HG02840 (cell line): ENCODE data around the gene ADORA2A.

Experiments used
- ATAC-seq: cut with Tn5 transposase; IDR thresholded peaks from one replicate; pipeline ENCODE4 v1.9.1; 2021; ENCODE audit warnings: mild to moderate bottlenecking, moderate library complexity, moderate number of reproducible peaks; ENCODE audit not compliant: unreplicated experiment, low FRiP score

ADORA2A gene

DNA sequence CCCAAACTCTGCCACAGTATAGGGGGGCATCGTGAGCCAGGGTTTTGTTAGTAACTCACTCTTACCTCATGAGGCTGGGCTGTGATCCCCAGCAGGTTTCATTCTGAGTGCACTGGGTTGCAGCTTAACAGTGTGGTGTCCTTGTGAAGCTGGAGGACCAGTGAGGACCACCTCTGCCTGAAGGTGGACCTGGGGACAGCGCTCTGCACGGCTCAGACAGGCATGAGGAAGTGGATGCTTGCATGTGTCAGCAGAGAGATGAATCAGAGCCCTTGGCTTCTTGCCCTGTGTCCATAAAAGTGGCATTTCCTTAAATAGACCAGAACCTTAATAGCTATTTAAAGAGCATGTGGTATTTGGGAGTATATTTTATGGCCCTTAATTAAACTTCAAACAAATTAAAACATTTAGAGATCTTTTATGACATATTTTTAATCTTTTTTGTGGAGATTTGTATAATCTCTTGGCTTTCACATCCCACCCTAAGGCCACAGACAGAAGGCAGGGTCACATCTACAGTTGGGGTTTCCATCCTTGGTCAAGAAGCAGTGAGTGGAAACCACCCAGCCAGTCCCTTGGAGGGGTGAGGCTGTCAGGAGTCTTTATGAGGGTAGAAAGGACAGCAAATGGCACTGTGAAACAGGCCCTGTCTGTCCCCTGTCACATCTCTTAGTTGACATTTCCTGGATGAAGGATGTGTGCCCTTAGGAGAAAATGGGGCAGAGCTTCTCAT is 24.8 kb upstream of the ADORA2A start:
- no peak for ATAC-seq

DNA sequence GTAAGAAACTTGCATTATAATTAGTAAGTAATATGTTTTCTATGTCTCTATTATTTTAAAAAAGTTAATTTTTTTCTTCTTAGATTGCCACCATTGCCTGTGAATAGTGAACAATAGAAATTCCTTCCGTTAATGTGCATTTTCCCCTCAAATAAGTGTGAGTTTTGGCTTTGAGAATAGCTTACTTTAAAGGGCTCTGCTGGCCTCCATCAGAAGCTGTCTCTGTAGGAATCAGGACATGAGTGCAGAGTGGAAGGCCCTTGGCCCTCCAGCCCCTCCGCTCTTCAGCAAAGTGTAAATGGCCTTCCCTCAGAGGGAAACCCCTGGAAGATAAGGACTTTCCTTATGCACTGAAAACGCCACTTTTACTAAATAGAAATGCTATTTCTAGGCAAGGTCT is 24.1 kb upstream of the ADORA2A start:
- ATAC-seq = no peak

DNA sequence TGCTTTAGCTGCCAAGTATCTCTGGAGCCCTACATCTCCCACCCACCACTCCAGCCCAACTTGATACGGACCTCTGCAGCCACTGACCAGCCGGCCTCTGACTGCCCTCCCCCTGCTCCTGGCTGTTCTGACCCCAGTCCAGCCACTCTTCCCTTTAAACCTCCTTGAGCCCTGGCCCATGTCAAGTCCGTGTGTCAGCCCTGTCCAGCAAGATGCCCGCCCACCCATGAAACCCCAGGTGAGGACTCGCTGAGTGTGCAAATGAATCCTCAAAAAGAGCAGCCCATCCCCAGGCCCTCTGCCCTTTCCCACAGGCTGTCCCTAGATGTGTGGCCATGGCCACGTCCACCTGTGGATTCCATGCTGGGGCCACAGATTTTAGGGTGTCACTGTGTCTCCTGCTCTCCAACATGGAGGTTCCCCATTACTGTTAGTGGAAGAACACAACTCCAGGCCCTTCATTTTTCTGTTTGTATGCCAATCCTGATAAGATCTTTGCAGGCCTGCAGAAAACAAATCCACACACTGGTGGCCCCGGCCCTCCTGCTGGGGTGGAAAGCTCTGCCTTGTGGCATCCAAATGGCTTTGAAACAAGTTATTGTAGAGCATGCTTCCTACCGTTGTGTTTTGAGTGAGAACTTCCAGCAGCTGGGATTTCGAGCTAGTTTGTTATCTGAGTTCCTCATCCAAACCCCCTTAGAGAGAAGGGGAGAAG is 22.7 kb upstream of the ADORA2A start:
- no peak for ATAC-seq

DNA sequence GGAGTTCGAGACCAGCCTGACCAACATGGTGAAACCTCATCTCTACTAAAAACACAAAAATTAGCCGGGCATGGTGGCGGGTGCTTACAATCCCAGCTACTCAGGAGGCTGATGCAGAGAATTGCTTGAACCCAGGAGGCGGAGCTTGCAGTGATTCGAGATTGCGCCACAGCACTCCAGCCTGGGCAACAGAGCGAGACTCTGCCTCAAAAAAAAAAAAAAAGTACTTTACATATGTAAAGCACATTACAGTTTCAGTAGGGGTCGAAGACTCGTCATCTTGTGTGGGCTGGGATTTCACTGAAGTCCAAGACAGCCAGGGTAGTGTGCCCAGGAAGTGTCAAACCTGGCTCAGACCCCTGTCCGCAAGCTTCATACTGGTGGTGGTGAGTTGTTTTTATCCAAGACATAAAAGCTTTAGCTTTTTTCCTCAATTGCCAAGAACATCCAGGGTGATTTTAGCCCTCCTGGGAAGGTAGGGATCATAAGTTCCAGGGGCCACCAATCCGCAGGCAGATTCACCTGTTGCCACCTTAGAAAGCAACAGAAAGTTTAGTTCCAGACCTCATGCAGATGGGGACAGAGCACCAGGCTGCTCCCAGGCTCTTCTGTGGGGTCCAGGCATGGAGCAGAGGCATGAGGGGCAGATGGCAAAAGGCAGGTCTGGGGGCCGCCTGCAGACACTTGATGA is 21.6 kb upstream of the ADORA2A start:
- no peak for ATAC-seq

DNA sequence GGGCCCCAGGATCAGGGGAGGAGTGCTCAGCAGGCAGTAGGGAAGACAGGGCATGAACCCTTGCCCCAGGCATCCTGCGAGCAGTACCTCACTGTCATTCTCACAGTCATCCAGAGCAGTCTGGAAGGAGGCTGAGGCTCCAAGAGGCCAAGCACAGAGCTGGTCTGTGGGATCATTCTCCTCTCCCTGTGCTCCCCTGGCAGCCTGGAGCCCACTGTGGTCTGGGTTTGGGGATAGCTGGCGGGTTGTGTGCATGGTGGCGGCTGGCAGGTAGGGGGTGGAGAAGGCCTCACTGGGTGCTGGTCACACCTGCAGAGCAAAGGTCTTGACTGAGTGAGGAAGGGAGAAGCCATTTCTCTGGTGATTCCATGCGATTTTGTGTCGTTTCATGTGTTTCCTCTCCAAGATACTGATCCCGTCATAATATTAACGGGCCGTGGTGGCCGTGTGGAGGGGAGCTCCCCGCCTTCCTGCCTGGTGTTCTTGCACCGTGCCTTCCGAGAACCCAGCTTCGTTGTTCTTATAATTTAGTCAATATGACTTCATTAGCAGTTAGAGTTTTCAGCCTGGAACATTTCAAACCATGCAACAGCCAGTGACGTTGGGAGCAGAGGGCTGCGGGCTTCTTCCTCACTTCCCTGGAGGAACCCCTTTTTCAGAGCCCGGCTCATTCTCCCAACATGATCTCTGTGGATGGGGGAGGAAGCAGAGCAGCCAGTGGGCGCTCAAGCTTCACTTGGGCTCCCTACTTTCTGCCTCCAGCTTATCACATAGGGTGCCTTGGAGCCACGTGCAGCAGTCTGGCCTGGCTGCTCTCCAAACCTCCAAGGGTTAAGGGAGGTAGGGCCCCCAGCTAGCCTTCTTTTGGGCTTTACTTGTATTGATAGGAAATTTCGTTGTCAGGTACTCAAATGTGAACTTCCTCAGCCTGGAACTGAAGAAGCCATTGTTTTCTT is 20.8 kb upstream of the ADORA2A start:
- ATAC-seq = no peak

DNA sequence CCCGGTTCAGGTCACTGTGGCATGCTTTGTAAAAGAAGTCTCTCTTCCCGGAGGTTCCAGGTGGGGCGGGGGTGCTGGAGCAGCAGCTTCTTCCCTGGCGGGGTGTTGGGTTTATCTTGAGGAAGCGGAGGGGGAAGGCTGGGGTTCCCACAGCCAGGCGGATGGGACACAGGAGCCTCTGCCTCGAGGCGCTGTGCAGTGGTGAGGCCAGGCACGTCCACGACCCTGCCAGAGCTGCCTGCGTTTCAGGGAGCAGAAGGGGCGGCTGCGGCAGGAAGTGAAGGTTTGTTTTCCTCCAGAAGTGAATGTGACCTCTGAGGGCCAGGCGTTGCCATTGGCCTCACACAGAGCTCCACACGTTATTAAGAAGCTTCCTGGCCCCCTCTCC is 20.1 kb upstream of the ADORA2A start:
- no peak for ATAC-seq

DNA sequence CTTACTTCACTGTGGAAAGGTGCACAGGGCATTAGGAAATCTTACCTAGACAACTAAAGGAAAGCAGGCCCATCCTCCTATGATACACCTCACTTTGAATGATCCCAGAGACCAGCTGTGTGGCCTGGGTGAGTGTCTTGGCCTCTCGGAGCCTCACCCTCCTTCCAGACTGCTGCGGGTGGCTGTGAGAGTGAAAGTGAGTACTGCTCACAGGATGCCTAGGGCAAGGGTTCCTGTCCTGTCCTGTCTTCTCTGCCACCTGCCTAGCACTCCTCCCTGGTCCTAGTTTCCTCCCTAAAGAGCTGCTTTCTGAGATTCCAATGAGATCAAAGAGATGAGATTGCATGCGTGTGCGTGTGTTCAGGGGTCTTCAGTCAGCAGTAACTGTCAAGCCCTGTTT is 19.5 kb upstream of the ADORA2A start:
- no peak for ATAC-seq

DNA sequence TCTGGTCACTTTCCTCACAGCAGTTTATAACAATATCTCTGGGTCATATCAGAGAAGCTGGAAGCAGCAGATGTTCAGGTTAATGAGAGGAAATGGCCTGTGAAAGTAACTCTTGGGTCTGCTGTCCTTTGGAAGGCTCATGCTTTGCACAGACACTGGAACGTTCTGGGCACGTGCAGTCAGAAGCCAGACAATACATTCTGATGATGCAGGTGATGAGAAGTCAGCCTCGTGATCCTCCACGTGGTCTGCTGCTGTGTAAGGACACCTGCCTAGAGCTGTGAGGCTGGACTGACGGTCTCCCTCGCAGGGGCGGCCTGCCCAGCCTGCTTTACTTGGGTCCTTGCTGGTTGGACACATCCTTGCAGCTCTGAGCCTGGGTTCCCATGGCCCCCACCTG is 18.8 kb upstream of the ADORA2A start:
- no peak for ATAC-seq

DNA sequence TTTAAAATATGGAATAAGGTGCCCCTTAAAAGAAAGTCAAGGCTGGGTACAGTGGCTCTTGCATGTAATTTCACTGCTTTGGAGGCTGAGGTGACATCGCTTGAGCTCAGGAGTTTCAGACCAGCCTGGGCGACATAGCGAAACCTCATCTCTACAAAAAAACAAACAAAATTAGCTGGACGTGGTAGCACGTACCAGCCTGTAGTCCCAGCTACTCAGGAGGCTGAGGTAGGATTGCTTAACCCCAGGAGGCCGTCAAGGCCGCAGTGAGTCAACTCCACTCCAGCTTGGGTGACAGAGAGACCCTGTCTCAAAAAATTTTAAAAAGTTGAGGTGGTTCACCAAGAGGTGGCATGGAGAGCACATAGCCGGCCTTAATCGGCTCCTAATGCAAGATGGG is 17.7 kb upstream of the ADORA2A start:
- ATAC-seq = no peak

DNA sequence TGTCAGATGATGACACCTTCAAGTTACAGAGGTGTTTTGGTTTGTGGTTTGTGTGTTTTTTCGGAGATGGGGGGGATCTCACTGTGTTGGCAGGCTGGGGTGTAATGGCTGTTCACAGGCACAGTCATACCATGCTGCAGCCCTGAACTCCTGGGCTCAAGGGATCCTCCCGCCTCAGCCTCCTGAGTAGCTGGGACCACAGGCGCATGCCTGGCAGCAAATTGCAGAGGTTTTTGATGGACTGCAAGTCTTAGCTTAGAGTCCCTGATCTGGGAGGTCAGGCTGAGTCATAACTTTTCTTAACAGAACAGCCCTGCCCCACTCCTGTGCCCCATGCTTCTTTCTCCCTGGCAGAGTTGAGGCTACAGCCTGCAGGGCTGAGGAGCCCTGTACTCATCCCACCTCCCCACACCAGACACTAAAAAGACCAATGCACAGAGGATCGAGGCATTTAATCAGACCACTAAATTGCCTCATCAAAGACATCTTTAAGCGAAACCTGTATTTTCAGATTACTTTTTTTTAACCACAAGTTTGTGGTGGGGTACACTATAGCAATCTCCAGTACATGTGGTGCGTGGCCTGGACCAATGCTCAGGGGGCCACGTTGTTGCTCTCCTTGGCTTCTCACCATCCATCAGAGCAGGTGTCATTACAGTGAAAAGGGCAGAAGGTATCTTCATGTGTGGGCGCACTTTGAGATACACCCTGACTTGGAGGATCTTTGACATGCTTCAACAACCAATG is 17.1 kb upstream of the ADORA2A start:
- no peak for ATAC-seq

DNA sequence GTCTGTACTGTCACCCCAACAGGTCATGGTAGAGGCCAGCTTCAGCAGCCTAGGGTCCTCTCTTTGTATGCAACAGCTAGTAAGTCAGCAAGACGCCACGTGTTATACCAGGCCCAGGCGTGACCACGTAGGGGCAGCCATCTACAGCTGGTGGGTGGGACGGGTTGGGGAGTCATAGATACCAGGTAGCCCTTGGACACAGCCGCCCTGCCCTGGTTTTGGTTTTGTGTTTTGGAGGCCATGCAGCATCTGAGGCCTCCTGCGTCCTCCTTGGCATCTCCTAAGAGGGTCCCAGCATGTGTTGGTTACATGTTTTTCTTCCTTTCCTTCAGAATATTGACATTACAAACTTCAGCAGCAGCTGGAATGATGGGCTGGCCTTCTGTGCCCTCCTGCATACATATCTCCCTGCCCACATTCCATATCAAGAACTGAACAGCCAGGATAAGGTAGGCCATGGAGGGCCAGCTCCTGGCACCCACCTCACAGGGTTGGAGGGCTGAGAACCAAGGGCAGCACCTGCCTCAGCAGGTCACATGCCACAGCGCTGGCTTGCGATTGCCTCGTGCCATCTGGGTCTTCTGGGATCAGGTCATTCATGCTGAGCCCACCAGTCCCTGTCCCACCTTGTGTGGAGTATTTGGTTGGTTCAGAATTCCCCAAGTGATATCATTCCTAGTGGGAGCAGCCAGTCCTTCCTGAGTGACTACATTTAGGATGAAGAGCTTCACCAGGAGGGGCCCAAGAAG is 16.0 kb upstream of the ADORA2A start:
- ATAC-seq = no peak

DNA sequence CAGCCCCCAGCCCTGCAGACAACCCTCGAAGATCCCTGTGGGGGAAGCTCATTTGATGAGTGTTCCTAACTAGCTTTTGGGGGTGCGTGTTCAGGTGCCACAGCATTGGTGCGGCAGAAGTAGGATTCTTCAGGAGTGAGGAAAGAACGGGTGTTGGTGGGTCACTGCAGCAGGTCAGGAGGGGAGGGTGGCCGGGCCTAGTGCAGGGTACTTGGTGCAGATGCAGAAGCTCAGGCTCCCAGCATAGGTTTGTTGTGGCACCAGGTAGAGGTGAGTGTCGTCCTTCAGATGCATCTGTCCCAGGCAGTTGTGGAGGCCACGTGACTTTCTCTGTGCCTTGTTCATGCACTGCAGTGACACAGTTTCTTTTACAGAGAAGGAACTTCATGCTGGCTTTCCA is 15.1 kb upstream of the ADORA2A start:
- ATAC-seq = no peak

DNA sequence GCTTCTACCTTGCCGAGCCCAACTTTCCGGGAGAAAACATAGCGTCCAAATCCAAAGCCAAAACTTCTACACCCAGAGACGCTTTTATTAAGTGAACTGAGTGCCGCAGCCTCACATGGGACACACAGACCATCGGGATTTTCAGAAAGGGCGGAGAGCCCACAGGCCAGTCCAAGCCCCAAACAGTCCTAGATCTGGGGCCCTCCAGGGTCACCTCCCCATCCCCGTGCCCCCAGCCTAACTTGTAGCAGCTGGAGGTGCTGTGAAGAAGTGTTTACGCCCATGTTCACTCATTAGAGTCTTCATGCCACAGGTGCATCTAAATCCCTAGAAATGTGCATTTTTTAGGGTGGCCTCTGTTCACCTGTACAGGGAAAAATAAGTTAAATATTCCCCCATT is 14.1 kb upstream of the ADORA2A start:
- no peak for ATAC-seq

DNA sequence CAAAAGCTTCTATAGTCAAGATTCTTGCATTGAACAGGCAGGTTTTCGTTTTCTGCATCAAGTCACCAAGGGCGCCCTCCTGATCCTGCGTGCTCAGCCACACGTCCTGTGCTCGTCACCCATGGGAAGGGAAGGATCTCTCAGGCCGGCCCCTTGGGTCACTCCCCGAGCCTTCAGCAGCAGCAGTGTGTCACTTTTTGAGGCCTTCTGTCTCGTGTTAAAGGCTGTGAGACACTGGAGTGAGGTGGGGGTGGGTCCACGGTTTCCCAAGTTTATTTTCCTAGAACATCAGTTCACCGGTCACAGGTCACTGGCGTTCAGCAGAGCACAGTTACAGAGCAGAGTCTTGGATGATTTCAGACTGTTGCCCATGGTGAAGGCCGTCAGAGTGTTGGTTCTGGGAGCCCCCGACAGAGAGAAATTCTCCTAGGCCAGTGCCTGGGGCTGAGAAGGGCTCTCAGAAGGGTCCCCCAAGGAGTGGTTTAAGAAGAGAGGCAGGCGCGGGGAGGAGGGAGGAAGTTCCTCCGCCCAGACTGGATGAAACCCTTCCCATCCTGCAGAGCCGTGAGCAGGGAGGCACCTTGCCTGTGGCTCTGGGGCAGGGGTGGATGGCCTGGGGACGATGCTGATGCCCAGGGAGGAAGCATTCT is 13.5 kb upstream of the ADORA2A start:
- ATAC-seq = no peak

DNA sequence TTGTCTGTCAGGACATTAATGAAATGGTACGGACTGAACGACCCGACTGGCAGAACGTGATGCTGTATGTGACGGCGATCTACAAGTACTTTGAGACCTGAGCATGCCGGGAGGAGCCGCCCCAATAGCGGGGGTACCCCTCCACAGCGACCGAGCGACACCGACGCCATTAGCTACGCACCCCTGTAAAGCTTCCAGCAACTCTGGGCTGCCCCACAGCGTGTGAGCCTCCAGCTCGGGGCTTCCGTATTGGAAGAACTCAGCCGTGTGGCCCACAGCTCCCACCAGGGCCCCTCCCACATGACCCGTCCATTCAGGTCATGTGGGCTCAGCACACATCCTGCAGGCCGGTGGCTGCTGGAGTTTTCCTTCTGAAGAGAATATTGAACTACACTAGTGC is 12.9 kb upstream of the ADORA2A start:
- ATAC-seq = no peak

DNA sequence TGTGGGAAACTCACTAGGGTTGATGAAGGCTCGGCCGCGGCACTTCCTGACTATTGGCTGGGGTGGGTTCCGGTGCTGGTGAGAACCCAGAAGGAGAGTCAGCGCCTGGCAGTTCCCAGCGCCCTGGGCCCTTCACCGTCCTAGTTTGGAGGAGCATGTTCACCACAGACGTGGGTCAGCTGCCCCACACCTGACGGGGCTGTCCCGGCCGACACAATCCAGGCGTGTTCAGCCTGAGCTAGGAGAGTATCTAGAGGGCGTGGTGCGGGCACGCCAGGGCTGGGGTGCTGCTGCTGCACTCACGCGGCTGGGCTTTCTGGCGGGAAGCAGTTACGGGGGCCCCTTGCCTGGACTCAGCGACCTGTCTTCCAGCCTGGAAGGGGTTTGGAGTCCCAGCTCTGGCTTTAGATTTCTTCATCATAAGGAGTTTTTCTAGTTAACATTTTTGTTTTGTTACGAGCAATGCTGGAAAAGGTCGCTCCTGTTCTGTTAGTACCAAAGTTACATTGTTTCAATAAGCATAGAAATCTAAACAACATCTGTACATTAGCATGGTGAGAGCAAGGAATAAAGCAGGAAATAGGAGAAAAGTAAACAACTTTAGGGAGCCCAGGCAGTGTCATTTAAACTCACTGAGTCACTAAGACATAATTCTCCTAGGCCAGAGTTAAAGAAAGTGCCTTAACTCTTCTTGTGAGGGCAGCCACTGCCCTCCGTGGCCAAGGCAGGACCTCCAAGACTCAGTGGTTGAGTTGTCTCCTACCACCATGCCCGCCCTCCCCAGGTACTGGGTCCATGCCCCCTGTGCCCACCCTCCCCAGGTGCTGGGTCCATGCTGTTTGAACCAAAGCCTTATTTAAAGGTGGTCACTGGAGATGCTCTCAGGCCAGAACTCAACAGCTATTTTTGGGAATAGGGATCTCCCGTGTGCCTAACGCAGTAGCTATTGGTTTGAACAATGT is 12.1 kb upstream of the ADORA2A start:
- ATAC-seq = no peak

DNA sequence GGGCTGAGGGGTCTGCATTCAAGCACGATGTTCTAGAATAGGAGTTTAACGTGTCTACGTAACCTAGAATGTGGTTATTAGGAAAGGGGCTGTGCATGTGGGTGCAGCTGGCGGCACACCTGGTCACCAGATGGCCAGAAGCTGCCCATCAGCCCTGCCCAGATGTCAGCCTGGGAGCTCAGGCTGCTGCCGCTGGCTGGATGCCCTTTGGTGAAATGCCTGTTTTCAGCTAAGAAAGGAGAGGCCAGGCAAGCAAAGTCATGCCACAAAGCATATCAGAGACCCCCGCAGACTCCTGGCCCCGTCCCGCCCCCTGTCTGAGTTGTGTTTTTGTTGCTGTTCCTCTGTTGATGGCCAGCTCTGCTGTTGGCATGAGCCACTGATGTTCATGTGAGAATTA is 11.3 kb upstream of the ADORA2A start:
- ATAC-seq = no peak

DNA sequence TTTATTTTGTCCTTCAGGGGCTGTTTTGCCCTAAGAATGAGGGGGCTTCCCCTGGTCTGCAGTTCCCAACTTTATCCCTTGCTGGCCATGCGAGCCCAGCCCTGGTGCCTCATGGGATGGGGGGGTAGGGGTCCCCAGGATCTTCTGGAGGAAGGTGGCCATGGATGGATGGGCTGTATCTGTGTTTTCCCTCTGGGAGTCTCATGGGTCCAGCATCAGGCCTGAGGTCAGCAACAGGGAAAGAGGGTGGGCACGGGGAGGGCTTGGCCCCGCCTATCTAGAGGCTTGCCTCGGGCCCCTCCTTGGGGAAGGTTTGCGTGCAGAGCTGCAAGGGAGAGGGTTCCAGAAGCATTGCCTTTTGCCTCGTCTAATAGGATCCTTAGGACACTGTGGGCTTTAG is 10.8 kb upstream of the ADORA2A start:
- ATAC-seq = no peak
